ENCODE data around the gene GALNTL6. TPM values are rescaled to one million over a fixed set of nuclear protein-coding genes. Genes with fewer than 3 reads are reported as not detected.

Gene GALNTL6
- total RNA-seq, 1 experiment from 2014 or later = not detected

GRCh38 chr4:172134521-172134920 lies 321.3 kb downstream of the GALNTL6 start:
- H3K4me2 ChIP-seq (ENCODE audit: insufficient read depth, insufficient read length, low read length) = no peak overlapping the region
- H4K5ac ChIP-seq (ENCODE audit: insufficient read length, low read depth, low read length) = no peak overlapping the region
- H3K14ac ChIP-seq (ENCODE audit: insufficient read depth, low read length) = no peak overlapping the region
- no peak overlapping the region for H2BK15ac ChIP-seq (ENCODE audit: low read depth, low read length)
- H2BK20ac ChIP-seq (ENCODE audit: low read depth, low read length, poor library complexity, severe bottlenecking) = no peak overlapping the region
- H3K18ac ChIP-seq (ENCODE audit: insufficient read length, low read depth, low read length) = no peak overlapping the region
- no peak overlapping the region for H3K27ac Mint-ChIP-seq
- no peak overlapping the region for H2AK5ac ChIP-seq (ENCODE audit: insufficient read length, low read length)
- H3K4me1 Mint-ChIP-seq = no peaks in the 10 kb centered on the region
- H3K27me3 ChIP-seq (ENCODE audit: insufficient read depth, low read length) = no peaks in the 10 kb centered on the region
- no peak overlapping the region for H4K91ac ChIP-seq (ENCODE audit: insufficient read length, low read depth, low read length)
- no peak overlapping the region for H3K4ac ChIP-seq (ENCODE audit: low read depth, low read length)
- no peak overlapping the region for H3K27ac ChIP-seq (ENCODE audit: insufficient read length, low read depth, low read length)
- H3K79me1 ChIP-seq (ENCODE audit: insufficient read depth, low read depth, low read length, poor library complexity, severe bottlenecking) = no peaks in the 10 kb centered on the region
- H3K36me3 Mint-ChIP-seq (ENCODE audit: insufficient read depth in 1 of 3, low read depth in 3 of 3) = no peaks in the 10 kb centered on the region
- no peak overlapping the region for H3K56ac ChIP-seq (ENCODE audit: insufficient read length, low read depth, low read length)
- no peak overlapping the region for H3K4me3 Mint-ChIP-seq
- no peaks in the 10 kb centered on the region for H3K4me1 ChIP-seq (ENCODE audit: insufficient read depth, low read length)
- no peak overlapping the region for H3K9ac ChIP-seq (ENCODE audit: extremely low read depth, insufficient read length, low read length)
- H3T11ph ChIP-seq (ENCODE audit: low read length) = no peak overlapping the region
- H4K20me1 ChIP-seq (ENCODE audit: control insufficient read depth, insufficient read depth, insufficient read length) = no peaks in the 10 kb centered on the region
- no peak overlapping the region for H2BK12ac ChIP-seq (ENCODE audit: insufficient read length, low read depth, low read length)
- no peak overlapping the region for H2AFZ ChIP-seq (ENCODE audit: low read length)
- no peaks in the 10 kb centered on the region for H3K9me3 ChIP-seq (ENCODE audit: control insufficient read depth, low read depth, low read length)
- H3K23me2 ChIP-seq (ENCODE audit: insufficient read length, low read depth, low read length, poor library complexity, severe bottlenecking) = no peaks in the 10 kb centered on the region
- H2BK5ac ChIP-seq (ENCODE audit: insufficient read length, low read length) = no peak overlapping the region
- no CpG with 5 or more reads among the region's 2 CpGs for WGBS (ENCODE audit: extremely low coverage, insufficient read length, low lambda C conversion rate)
- H4K8ac ChIP-seq (replicated peaks; ENCODE audit: insufficient read length, low read depth, low read length) = no peak overlapping the region
- no peak for TF ChIP-seq CTCF (conservative IDR thresholded peaks at IDR 0.05)
- H3K9me3 Mint-ChIP-seq = no peaks in the 10 kb centered on the region
- DNase-seq = no peak
- H3K27me3 Mint-ChIP-seq (ENCODE audit: low read depth) = no peaks in the 10 kb centered on the region
- no peaks in the 10 kb centered on the region for H3K79me2 ChIP-seq (ENCODE audit: insufficient read depth, low read length)
- no peak overlapping the region for H3K23ac ChIP-seq (ENCODE audit: insufficient read length, low read depth, low read length)
- no peak overlapping the region for H2BK120ac ChIP-seq (ENCODE audit: low read depth, low read length, poor library complexity, severe bottlenecking)
